HG03442 (cell line): ENCODE results near the gene CUEDC2.

Source experiments
- ATAC-seq: cut with Tn5 transposase; IDR thresholded peaks from one replicate; pipeline ENCODE4 v1.9.1; 2021; ENCODE audit warnings: mild to moderate bottlenecking, moderate library complexity; ENCODE audit not compliant: unreplicated experiment

The CUEDC2 gene

GRCh38 chr10:102425444-102425843 lies 6.9 kb downstream of the CUEDC2 start:
- ATAC-seq = no peak

GRCh38 chr10:102424916-102425315 lies 7.5 kb downstream of the CUEDC2 start:
- ATAC-seq = no peak

GRCh38 chr10:102424145-102424544 lies 8.2 kb downstream of the CUEDC2 start:
- ATAC-seq = no peak

- no peak for ATAC-seq
Measured at GRCh38 chr10:102423372-102423968, 8.9 kb downstream of the CUEDC2 start.

- ATAC-seq = no peak
Measured at GRCh38 chr10:102422545-102423129, 9.7 kb downstream of the CUEDC2 start.

- no peak for ATAC-seq
Measured at GRCh38 chr10:102421757-102422512, 10.4 kb downstream of the CUEDC2 start.

GRCh38 chr10:102421507-102421756 lies 10.9 kb downstream of the CUEDC2 start:
- no peak for ATAC-seq

GRCh38 chr10:102420714-102421506 lies 11.5 kb downstream of the CUEDC2 start, which contains the start of gene FBXL15:
Gene FBXL15 (plus strand): TSS chr10:102420836. CDS start chr10:102421130, 294 bp downstream.
- ATAC-seq = peak; percentile 71

- no peak for ATAC-seq
Measured at GRCh38 chr10:102420181-102420713, 12.1 kb downstream of the CUEDC2 start.

- no peak for ATAC-seq
Measured at GRCh38 chr10:102419269-102420180, 12.8 kb downstream of the CUEDC2 start.

- ATAC-seq = no peak
Measured at GRCh38 chr10:102418622-102419268, 13.6 kb downstream of the CUEDC2 start, which contains the start of gene PSD. Gene PSD (minus strand): TSS chr10:102418785. CDS start chr10:102417038, 1,747 bp downstream.

- no peak for ATAC-seq
Measured at GRCh38 chr10:102416695-102417094, 15.7 kb downstream of the CUEDC2 start.

GRCh38 chr10:102416283-102416682 lies 16.1 kb downstream of the CUEDC2 start:
- ATAC-seq = no peak

GRCh38 chr10:102414749-102415148 lies 17.6 kb downstream of the CUEDC2 start:
- no peak for ATAC-seq

- ATAC-seq = no peak
Measured at GRCh38 chr10:102413806-102414561, 18.4 kb downstream of the CUEDC2 start.

GRCh38 chr10:102413053-102413705 lies 19.2 kb downstream of the CUEDC2 start:
- ATAC-seq = no peak

- no peak for ATAC-seq
Measured at GRCh38 chr10:102412293-102412692, 20.1 kb downstream of the CUEDC2 start.
